ENCODE data around the gene MIEF1.

Gene MIEF1

DNA sequence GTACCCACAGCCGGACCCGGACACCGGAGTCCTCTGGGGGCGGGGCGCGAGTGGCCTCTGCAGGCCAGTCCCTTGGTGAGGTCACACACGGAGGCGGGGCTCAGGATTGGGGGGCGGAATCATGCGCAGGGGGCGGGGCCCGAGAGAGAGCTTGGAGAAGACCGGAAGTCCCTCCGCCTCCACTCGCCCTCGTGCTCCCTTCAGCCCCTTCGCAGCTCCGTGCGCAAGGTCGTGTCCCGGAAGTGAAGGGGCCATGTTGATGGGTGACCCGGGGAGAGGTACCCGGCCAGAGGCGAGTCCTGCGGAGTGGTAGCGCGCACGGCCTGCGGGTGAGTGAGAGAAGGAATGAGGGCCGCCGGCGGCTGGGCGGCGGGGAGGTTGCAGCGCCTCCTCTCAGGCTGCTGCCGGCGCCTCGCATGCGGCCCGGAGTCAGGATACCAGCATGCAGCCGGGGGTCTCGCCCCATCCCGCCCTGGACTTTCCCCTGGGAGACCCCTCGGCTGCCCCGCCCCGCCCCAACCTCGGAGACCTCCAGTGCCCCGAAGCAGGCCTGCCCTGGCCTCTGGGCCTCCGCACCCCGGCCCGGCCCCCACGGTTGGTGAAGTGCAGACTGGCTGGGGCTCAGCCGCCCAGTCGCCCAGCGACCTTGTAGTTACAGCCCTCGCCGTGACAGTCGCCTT, at the start of gene MIEF1:
TSS of gene MIEF1 (plus strand) at position 182 of the 680 bp plus-strand sequence. CDS start 9,005 bp downstream, outside the sequence.
- peaks cover 25% of the 10 kb centered on the region for H3K36me3 Mint-ChIP-seq (ENCODE audit: low read depth)
- H3K27ac Mint-ChIP-seq: peak within 1 kb of the TSS; percentile 96
- H3K9me3 Mint-ChIP-seq: no peaks in the 10 kb centered on the region
- H3K27me3 Mint-ChIP-seq (ENCODE audit: low read depth): peaks cover 6% of the 10 kb centered on the region
- peaks cover 24% of the 10 kb centered on the region for H3K4me1 Mint-ChIP-seq (ENCODE audit: low read depth)
- H3K4me3 Mint-ChIP-seq: peak within 1 kb of the TSS; percentile 99

DNA sequence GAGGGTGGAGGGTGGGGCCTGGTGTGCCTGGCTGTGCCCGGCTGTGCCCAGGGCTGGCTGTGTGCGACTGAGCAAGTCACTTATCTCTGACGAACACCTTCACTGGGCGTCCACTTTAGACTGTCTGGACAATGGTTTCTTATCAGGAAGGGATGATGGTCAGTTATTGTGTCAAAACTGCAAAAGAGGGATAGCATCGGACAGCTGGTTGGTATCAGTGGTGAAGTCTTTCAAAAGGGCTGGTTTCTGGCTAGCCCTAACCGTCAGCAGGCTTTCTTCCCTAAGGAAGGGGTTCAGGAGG, 49.4 kb upstream of the MIEF1 start:
- peaks cover 22% of the 10 kb centered on the region for H3K4me1 Mint-ChIP-seq (ENCODE audit: low read depth)
- H3K27ac Mint-ChIP-seq: no peak overlapping the region
- H3K36me3 Mint-ChIP-seq (ENCODE audit: low read depth): no peaks in the 10 kb centered on the region
- H3K4me3 Mint-ChIP-seq: no peak overlapping the region
- peaks cover 46% of the 10 kb centered on the region for H3K27me3 Mint-ChIP-seq (ENCODE audit: low read depth)
- H3K9me3 Mint-ChIP-seq: no peaks in the 10 kb centered on the region

DNA sequence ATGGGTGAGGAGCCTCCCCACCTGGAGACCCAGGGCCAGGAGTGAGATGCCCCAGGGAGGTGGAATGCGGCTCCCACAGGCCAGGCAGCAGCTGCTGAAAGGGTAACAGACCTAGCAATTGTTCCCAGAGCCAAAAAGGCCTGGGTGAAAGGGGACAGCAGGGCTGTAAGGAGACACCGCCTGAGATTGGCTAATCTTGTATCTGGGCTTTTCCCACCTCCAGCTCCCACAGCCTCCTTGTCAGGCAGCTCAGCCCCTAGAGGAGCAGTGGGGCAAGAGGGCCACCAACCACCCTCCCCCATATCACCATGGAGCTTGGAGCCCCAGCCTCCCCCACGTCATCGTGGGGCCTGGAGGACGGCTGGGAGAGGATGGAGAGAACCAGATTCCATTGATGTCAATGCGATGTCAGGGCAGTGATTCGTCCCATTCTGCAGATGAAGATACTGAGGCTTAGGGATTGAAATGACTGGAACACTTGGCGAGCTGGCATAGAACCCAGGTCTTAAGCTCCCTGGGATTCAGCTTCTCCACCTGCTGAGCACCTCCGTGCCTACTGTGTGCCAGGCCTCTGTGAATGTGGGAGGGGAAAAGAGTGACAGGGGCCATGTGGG, 48.2 kb upstream of the MIEF1 start:
- Mint-ChIP-seq H3K36me3 (ENCODE audit: low read depth) (peaks cover 4% of the 10 kb centered on the region), H3K4me3 (no peak overlapping the region), H3K9me3 (no peaks in the 10 kb centered on the region), H3K27ac (no peak overlapping the region), H3K27me3 (ENCODE audit: low read depth) (peaks cover 56% of the 10 kb centered on the region), H3K4me1 (ENCODE audit: low read depth) (peaks cover 24% of the 10 kb centered on the region)

DNA sequence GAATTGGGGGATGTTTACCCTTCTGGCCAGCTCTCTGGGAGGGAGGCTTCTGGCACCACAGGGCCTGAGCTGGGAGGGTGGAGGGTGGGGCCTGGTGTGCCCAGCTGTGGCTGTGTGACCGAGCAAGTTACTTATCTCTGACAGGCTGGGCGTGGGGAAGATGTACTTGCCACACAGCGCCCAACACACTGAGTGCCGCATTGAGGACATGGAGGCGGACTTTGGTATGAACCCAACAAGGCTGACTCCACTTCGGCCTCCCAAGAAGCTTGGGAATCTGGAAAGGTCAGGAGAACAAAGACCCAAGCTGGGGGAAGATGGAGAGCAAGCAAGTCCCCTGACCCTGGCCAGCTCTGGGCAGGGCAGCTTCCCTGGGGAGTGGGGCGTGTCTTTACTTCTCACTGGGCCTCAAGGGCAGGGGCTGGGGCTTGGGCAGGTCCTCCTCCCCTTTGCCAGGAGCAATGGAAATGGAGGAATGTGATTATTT, 47.7 kb upstream of the MIEF1 start:
- H3K4me1 Mint-ChIP-seq (ENCODE audit: low read depth): peaks cover 18% of the 10 kb centered on the region
- H3K27ac Mint-ChIP-seq: no peak overlapping the region
- no peak overlapping the region for H3K4me3 Mint-ChIP-seq
- peaks cover 62% of the 10 kb centered on the region for H3K27me3 Mint-ChIP-seq (ENCODE audit: low read depth)
- peaks cover 4% of the 10 kb centered on the region for H3K36me3 Mint-ChIP-seq (ENCODE audit: low read depth)
- H3K9me3 Mint-ChIP-seq: no peaks in the 10 kb centered on the region

DNA sequence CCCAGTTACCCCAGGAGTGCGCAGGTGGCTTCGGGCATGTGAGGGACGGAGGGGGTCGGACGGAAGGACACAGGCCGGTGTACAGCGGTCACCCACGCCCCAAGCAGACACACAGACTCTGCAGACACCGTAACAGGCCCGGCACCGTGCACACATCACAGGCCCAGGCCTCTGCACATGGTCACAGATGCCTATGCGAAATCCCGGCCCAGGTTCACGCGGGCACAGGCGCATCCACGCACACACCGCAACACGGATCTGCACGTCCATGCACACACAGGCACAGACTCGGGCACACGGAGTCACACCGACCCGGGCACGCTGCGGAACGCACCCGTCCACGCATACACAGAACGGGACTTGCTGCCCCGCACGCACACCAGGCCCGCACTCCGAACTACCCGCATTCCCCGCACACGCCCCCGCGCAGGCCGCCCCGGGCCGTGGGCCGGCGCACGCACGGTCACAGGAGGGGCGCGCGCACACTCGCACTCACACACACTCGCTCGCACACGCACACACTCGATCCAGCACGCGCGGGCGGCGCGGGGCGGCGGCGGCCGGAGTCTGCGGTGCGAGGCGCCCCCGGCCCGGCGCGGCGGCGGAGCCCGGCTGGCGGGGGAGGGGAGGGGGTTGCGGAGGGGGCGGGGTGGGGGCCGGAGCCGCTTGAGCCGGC, 45.4 kb upstream of the MIEF1 start, which contains the start of gene MGAT3:
TSS of gene MGAT3 (plus strand) at position 491 of the 676 bp plus-strand sequence. CDS start 30,336 bp downstream, outside the sequence.
- peak within 1 kb of the TSS; percentile 44 for H3K4me3 Mint-ChIP-seq
- peaks cover 15% of the 10 kb centered on the region for H3K4me1 Mint-ChIP-seq (ENCODE audit: low read depth)
- H3K27ac Mint-ChIP-seq: no peak within 1 kb of the TSS
- H3K36me3 Mint-ChIP-seq (ENCODE audit: low read depth): peaks cover 4% of the 10 kb centered on the region
- no peaks in the 10 kb centered on the region for H3K9me3 Mint-ChIP-seq
- H3K27me3 Mint-ChIP-seq (ENCODE audit: low read depth): peaks cover 69% of the 10 kb centered on the region

DNA sequence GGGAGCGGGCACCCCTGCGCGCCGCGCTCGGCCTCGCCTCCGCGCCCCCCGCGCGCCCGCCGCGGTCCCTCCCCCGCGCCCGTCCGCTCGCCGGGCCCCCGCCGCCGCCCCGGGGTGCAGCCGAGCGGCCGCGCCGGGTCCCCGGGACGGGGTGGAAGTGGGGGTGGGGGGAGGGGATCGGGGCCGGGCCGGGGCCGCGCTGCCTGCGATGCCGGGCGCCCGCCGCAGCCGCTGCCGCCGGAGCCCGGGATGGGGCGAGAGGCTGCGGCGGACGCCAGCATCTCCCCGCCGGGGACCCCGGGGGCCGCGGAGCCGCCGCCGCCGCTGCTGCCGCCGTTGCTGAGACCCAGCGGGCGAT, 44.9 kb upstream of the MIEF1 start:
- H3K4me1 Mint-ChIP-seq (ENCODE audit: low read depth): peaks cover 16% of the 10 kb centered on the region
- H3K36me3 Mint-ChIP-seq (ENCODE audit: low read depth): peaks cover 4% of the 10 kb centered on the region
- peaks cover 66% of the 10 kb centered on the region for H3K27me3 Mint-ChIP-seq (ENCODE audit: low read depth)
- no peaks in the 10 kb centered on the region for H3K9me3 Mint-ChIP-seq
- no peak overlapping the region for H3K27ac Mint-ChIP-seq
- H3K4me3 Mint-ChIP-seq: no peak overlapping the region

DNA sequence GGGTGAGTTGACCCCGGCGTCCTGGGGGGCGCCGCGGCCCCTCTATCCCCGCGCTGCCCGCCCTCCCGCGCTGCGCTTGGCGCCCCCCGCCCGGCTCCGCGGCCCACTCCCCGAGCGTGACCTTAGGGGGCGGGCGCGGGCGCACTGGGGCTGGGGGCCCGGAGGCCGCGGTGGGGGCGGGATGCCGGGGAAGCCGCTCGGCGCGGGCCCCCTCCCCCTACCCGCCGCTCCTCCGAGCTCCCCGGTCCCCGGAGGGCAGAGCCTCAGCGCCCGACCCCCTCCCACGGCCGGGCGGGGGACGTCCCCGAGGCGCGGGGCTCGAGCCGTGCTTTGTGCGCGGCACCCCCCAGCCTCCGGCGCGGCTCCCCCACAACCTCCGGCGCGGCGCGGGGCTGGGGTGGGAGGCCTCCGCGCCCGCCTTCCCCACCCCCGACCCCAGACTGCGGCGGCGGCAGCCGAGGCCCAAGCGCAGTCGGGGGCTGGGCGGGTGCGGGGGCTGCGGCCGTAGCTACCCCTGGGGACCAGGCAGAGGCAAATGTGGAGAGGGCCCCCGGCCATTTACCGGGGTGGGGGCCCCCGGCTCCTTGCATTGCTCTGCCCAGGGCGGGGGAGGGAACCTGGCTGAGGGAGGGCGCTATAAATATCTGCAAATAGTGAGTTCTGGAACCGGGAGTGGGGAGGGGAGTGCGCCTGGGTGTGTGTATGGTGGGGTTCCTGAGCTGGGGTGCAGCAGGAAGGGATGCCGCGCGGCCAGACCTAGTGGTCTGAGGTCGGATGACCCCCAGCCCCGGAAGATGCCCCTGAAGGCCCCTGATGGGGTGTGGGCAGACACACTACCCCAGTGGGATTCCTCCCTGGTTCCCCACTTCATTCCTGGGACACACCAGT, 44.3 kb upstream of the MIEF1 start:
- Mint-ChIP-seq H3K27me3 (ENCODE audit: low read depth) (peaks cover 59% of the 10 kb centered on the region), H3K4me3 (peak overlapping the region; percentile 37), H3K27ac (no peak overlapping the region), H3K9me3 (no peaks in the 10 kb centered on the region), H3K4me1 (ENCODE audit: low read depth) (peaks cover 19% of the 10 kb centered on the region), H3K36me3 (ENCODE audit: low read depth) (peaks cover 4% of the 10 kb centered on the region)

DNA sequence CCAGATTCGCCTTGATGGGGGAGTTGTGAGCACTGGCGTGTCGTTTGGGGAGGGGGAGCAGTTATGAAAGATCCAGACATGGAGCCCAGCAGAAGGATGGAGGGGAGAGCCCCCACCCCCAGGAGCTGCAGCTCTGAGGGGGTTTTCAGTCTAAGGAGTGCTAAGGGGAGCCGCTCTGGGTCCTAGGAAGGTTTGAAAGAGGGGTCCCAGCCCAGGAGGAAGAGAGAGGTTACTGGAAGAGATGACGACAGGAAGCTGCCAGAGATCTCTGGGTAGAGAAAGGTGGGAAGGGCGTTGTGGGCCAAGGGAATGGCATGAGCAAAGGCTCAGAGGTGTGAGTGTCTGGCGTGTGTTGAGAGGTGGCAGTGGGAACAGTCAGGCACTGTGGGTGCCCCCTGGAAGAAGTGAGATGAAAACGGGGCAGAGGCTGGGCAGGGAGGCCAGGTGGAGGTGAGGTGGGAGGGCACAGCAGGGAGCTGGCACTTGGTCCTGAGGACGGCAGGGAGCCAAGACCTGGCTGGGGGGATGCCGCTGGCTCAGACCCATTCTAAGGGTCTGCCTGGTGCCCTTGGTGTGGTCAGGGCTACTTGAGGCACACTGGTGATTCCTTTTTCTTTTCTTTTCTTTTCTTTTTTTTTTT, 43.5 kb upstream of the MIEF1 start:
- Mint-ChIP-seq H3K9me3 (no peaks in the 10 kb centered on the region), H3K4me1 (ENCODE audit: low read depth) (peaks cover 21% of the 10 kb centered on the region), H3K4me3 (peak overlapping the region; percentile 21), H3K36me3 (ENCODE audit: low read depth) (peaks cover 4% of the 10 kb centered on the region), H3K27ac (no peak overlapping the region), H3K27me3 (ENCODE audit: low read depth) (peaks cover 59% of the 10 kb centered on the region)

DNA sequence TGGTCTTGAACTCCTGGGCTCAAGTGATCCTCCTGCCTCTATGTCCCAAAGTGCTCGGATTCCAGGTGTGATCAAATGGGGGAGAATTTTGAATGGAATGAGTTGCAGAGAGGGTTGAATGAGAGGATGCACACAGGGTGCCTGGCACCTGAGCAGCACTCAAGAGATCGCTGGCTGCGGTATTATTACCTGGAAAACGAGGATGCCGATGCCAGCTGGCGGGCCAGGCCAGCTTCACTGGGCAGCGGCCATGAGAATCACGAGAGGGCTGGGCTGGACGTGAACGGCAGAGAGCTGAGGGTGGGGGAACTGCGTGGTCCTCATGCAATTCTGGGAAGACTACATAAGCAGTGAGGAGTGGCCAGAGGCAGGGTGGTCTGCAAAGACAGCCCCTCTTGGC, 42.4 kb upstream of the MIEF1 start:
- peaks cover 21% of the 10 kb centered on the region for H3K4me1 Mint-ChIP-seq (ENCODE audit: low read depth)
- no peaks in the 10 kb centered on the region for H3K9me3 Mint-ChIP-seq
- peaks cover 4% of the 10 kb centered on the region for H3K36me3 Mint-ChIP-seq (ENCODE audit: low read depth)
- peak overlapping the region; percentile 28 for H3K4me3 Mint-ChIP-seq
- H3K27ac Mint-ChIP-seq: no peak overlapping the region
- peaks cover 50% of the 10 kb centered on the region for H3K27me3 Mint-ChIP-seq (ENCODE audit: low read depth)

DNA sequence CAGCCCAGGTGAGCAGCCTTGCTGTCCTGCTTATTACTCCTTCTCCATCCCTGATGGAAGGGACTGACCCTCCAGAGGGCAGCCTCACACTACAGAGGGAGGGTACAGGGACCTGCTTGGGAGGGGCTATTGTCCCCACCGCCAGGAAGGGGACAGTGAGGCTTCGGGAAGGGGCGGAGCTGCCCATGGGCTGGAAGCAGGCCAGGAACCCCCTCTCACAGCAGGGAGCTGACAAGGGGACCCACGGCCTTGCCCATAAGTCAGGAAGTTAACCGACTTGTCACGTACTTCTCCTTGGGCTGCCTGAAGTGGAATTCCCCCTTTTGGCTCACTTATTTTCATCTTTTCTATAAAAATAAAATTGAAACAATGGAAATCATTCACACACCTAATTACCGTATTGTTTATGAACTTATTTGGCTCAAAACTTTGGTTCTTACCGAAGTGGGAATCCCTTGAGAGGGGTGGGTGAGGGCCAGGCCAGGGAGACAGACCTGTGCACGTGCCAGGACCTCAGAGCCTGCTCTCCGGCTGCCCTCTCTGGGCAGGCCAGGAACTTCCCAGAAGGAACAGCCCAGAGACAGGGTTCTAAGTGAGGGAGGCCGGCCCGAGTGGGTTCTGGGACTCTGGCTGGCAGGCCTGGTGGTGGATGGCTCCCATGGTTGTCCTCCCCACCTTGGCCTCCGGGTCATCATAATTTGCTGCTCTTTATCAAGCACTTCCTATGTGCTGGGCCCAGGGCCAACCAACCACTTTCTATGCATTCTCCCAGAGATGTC, 39.5 kb upstream of the MIEF1 start:
- peaks cover 4% of the 10 kb centered on the region for H3K36me3 Mint-ChIP-seq (ENCODE audit: low read depth)
- peaks cover 30% of the 10 kb centered on the region for H3K27me3 Mint-ChIP-seq (ENCODE audit: low read depth)
- H3K4me1 Mint-ChIP-seq (ENCODE audit: low read depth): peaks cover 12% of the 10 kb centered on the region
- H3K27ac Mint-ChIP-seq: peak overlapping the region; percentile 74
- no peaks in the 10 kb centered on the region for H3K9me3 Mint-ChIP-seq
- no peak overlapping the region for H3K4me3 Mint-ChIP-seq

DNA sequence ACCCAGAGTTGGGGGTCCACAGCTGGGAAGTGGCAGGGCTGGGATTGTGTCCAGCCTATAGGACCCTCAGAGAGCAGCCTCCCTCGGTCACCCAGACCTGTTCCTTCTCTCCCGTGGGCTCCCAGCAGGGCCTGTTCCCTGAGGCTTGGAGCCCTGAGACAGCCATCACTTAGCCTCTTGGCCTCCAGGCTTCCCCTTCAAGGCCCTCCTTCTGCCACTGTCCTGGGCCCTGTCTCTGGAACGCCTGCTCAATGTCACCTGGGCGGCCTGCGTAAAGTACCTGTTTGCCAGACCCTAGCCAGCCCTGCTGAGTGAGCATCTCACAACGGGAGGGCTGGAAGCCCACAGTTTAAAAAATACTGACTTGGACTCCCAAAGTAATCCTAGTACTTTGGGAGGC, 38.8 kb upstream of the MIEF1 start:
- Mint-ChIP-seq H3K36me3 (ENCODE audit: low read depth) (peaks cover 4% of the 10 kb centered on the region), H3K4me1 (ENCODE audit: low read depth) (peaks cover 12% of the 10 kb centered on the region), H3K9me3 (no peaks in the 10 kb centered on the region), H3K27me3 (ENCODE audit: low read depth) (peaks cover 25% of the 10 kb centered on the region), H3K4me3 (no peak overlapping the region), H3K27ac (no peak overlapping the region)

DNA sequence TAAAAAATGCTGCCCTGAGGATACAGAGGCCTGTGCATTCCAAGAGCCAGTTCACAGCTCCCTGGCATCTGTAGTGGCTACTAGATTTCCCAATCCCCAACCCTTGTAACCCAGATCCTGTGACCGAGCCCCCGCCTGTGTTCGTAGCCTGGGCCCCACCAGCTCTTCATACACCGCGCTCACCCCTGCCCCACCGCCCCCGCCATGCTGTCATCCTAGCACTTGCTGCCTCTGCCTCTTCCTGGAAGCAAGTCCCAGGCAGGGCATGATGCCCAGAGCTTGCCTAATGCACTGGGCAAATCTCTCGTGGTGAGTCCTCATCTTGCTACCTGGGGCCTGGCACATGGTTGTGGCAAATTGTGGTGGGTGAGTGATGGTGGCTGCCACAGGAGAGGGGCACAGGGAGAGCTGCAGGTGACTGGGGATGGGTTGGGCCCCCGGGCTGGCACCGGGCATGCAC, 38.1 kb upstream of the MIEF1 start:
- no peak overlapping the region for H3K27ac Mint-ChIP-seq
- no peak overlapping the region for H3K4me3 Mint-ChIP-seq
- H3K9me3 Mint-ChIP-seq: no peaks in the 10 kb centered on the region
- H3K27me3 Mint-ChIP-seq (ENCODE audit: low read depth): peaks cover 18% of the 10 kb centered on the region
- H3K36me3 Mint-ChIP-seq (ENCODE audit: low read depth): no peaks in the 10 kb centered on the region
- H3K4me1 Mint-ChIP-seq (ENCODE audit: low read depth): peaks cover 9% of the 10 kb centered on the region

DNA sequence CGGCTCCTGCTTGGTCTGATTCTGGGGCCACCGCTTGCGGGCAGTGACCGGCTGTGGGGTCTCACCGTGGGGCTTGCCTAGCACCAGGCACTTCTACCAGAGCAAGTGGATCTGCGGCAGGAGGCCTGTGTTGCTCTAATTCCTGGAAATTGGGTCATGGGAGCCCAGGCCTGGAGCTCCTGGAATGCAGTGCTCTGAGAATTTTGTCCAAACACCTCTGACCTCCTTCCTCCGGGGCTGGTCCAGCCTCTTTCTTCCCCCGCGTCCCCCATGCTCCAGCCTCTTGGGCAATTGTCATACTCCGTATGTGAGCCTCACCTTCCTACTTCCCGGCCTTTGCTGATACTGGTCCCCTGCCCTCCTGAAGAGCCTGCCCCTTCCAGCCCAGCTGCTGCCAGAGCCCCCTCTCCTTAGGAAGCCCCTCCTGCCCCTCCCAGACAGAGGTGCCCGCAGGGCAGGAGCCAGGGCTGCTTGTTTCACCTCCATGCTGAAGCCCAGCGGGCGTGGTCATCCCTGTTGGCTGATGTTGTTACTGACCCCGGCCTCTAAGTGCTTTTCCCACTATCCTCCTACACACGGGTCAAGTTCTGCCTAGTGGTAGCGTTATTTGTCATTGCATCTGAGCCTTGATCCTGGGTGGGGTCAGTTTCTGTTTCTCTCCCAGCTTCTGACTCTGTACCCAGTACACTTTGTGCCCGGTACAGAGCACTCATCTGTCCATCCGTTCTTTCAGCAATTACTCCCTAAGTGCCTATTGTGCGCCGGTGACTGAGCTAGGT, 35.7 kb upstream of the MIEF1 start:
- Mint-ChIP-seq H3K4me1 (ENCODE audit: low read depth) (peaks cover 14% of the 10 kb centered on the region), H3K36me3 (ENCODE audit: low read depth) (no peaks in the 10 kb centered on the region), H3K9me3 (no peaks in the 10 kb centered on the region), H3K4me3 (no peak overlapping the region), H3K27me3 (ENCODE audit: low read depth) (peaks cover 3% of the 10 kb centered on the region), H3K27ac (no peak overlapping the region)

All from T-helper 1 cell treated with Interleukin-12 subunit alpha and Interleukin-12 subunit beta and Interleukin-4 antibody, amounts not matched to agents 30 μg/mL and 1 μg/mL, for 36 hours (primary cell).